Measurements from ENCODE around the gene ATXN10.

- TF ChIP-seq, protein P1, sequence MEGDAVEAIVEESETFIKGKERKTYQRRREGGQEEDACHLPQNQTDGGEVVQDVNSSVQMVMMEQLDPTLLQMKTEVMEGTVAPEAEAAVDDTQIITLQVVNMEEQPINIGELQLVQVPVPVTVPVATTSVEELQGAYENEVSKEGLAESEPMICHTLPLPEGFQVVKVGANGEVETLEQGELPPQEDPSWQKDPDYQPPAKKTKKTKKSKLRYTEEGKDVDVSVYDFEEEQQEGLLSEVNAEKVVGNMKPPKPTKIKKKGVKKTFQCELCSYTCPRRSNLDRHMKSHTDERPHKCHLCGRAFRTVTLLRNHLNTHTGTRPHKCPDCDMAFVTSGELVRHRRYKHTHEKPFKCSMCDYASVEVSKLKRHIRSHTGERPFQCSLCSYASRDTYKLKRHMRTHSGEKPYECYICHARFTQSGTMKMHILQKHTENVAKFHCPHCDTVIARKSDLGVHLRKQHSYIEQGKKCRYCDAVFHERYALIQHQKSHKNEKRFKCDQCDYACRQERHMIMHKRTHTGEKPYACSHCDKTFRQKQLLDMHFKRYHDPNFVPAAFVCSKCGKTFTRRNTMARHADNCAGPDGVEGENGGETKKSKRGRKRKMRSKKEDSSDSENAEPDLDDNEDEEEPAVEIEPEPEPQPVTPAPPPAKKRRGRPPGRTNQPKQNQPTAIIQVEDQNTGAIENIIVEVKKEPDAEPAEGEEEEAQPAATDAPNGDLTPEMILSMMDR (IDR thresholded peaks at IDR 0.05; ENCODE audit: borderline replicate concordance, extremely low read depth, low read length, poor library complexity, severe bottlenecking): no peak
- TF ChIP-seq EZH2 (IDR thresholded peaks at IDR 0.05; ENCODE audit: borderline replicate concordance, low read depth, low read length, severe bottlenecking): no peak
Measured at GRCh38 chr22:45885171-45885840, 213.7 kb downstream of the ATXN10 start.
